Myometrial cell (primary cell): ENCODE measurements around the gene REL. TPM values are rescaled to one million over a fixed set of nuclear protein-coding genes. Genes with fewer than 3 reads are reported as not detected.

Source experiments
- total RNA-seq: library from RNA; depleted of rRNA; stranded (reverse); fragments of >200 nt; gene quantifications from 2 replicates; pipeline ENCODE4 v1.2.3, GENCODE V29; 2015

The REL gene
- total RNA-seq, result 0.86 and 2.3 TPM in 2 replicates

GRCh38 chr2:60881047-60881932 is at the start of gene REL:
TSS of gene REL (plus strand) at chr2:60881574. CDS start at chr2:60881841, 267 bp downstream.

Other genes starting within 250 kb of the REL start
- 7.2 and 22.7 TPM in 2 replicates for gene PAPOLG, start 125.3 kb upstream of the REL start, total RNA-seq
- 27.1 and 31.1 TPM in 2 replicates for gene PEX13, start 136.1 kb downstream of the REL start, total RNA-seq
- 6.3 and 6.4 TPM in 2 replicates for gene PUS10, start 136.7 kb downstream of the REL start, total RNA-seq
- gene SANBR, start 184.3 kb downstream of the REL start, total RNA-seq, result 4.6 and 6.7 TPM in 2 replicates